NCI-H345 (cell line): ENCODE data around the gene PLXND1.

Source experiments
- DNase-seq: peaks from one replicate; lab custom pipeline; 2025; lab: John Stamatoyannopoulos, UW

The PLXND1 gene

DNA sequence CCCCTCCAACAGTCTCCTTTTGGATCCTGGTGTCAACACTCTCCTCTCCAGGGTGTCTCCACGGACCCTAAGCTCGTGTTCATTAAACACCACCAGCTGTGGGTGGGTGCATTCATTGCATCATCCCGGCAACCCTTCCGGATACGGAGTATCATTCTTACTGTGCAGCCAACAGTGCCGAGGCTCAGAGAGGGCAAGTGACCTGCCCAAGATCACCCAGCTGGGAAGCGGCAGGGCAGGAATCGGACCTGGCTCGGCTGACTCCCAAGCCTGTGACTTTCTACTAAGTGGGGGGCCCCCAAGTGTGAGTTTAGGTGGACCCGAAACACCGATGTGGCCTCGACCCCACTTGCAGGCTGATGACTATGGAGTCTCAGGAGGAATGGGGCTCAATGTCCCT is 43.1 kb downstream of the PLXND1 start:
- DNase-seq = no peak

DNA sequence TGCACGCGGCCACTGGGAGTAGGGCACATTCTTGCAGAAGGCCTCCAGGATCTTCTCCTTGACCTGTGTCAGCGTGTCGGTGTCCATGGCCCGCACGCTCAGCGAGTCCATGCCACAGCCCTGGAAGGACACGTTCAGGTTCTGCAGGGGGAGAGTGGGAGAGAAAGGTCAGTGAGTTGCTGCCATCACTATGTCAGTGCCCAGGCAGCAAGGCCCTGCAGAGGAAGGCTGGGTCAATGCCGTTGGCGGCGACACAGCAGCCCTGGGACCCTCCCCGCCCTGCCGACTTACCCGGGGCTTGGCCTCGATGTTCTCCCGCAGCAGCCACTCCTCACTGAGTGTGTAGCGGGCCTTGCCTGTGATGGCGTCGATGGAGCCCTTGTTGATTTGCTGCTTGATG is 43.7 kb downstream of the PLXND1 start:
- no peak for DNase-seq

DNA sequence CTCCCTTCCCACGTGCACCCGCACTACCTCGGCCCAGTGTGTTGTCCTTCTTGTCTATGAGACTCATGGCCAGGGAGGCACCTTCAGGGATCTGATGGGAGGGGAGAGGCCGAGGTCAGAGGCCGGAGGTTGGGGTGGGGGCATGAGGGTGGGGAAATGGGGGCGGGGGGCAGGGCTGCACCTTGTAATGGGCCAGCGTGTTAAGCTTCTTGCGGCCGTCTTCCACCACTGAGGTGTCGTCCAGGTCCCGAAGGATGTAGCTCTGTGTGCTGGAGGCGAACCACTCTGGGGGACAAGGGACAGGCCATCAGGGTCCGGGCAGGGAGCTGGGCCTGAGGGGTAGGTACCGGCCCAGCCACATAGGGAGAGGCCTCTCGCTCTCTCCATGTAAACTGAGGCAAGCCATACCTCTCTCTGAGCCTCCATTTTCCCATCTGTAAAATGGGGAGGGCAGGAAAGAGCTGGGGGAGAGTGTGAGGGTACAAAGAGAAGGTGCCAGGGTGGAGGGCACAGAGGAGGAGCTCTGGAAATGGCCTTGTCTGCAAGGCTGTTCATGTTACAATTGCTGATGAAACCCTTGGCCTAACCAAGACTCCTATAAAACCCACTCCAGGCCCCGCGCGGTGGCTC is 44.7 kb downstream of the PLXND1 start:
- DNase-seq = no peak

GRCh38 chr3:129560911-129561594 is 45.4 kb downstream of the PLXND1 start:
- DNase-seq = no peak

- no peak for DNase-seq
These were observed 46.1 kb downstream of the PLXND1 start for GRCh38 chr3:129560269-129560787.

GRCh38 chr3:129559565-129560079 is 46.9 kb downstream of the PLXND1 start:
- no peak for DNase-seq

- no peak for DNase-seq
These were observed 47.5 kb downstream of the PLXND1 start for GRCh38 chr3:129558772-129559564.

- DNase-seq = no peak
These were observed 48.2 kb downstream of the PLXND1 start for GRCh38 chr3:129558081-129558771.

DNA sequence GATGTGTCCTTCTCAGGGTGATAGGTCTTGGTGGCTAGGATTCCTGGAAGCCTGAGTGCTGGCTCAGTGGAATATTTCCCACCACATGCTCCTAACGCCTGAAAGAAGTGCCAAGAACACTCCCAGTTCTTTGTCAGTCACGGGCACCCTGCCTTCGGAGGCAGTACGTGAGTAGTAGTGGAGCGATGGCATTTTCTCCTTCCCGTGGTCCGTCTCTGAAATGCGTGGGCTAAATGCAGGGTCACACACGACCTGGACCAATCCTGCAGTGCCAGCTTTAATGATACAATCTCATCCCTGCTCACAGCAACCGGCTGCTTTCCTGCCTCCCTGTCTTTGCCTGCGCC is 49.0 kb downstream of the PLXND1 start:
- DNase-seq = no peak

DNA sequence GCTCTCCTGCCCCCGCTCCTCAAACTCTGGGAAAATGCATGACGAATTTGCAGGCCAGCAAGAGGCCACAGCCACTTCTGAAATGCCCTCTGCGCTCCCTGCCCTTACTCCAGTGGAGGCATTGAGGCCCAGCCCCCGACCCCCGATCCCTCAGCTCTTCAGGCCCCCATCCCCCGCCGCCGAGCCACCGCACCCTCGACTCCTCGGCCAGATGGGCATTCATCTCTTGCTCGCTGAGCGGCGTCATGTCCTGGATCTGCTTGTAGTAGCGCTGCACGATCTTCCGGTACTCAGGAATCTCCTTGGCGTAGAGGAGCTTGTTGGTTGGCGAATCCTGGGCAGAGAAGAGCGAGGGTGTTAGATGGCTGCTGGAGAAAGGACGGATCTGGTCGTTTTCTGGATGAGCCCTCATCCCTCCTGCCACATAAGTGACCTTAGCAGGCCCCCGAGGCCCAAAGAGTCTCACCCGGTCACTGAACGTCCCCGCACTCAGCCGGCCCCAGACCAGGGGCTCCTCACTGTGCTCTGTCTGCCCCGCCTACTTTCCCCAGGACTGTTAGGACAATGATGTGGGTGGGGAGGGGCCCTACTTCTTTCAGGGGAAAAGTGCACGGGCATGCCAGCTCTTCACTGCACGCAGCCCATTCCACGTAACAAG is 49.5 kb downstream of the PLXND1 start:
- DNase-seq = no peak

DNA sequence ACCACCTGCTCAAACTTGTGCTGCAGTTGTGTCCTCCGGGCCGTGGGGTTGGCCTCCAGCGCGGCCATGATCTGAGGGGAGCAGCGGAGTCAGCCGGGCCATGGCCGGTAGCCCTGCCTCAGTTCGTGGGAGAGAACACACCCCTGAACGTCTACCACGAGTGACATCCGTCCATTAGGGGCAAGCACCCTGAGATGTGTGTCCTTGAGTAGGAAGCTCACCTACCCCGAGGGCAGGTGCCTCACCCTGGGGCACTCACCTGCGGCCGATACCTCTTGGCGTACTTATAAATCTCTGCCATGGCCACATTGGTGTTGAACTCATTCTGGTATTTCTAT is 50.1 kb downstream of the PLXND1 start:
- DNase-seq = no peak

DNA sequence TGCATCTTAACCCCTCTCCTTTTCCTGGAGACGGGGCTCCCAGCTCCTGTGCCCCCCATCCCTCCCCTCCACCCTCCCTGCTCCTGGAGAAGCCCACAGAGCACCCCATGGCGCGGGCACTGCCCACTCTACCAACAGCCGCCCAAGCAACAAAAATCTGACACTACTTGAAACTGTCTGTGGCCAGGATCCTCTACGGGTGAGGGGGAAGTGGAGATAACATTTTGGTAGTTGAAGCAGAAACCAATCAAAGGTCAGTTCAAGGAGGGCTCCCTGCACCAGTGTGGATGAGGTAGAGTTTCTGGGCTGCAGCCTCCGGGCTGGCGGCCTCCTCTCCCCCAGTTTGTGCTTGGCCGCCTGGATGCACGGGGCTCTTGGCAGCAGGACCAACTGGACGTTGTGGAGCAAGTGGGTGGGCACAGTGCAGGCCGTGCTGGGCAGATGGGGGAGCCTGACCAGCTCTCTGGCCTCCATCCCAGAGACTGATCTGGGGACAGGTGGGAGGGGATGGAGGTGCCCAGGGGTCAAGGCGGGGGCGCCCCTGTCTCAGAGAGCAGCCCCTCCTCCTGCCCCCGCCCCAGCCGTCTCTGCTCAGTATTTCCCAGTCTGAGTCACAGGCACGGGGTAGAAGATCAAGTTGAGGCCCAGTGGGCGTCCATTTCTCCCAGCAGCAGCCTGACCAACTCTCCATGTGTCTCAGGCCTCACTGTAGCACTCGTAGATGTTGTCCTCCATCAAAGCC is 50.7 kb downstream of the PLXND1 start:
- no peak for DNase-seq

GRCh38 chr3:129555153-129555550 is 51.3 kb downstream of the PLXND1 start:
- no peak for DNase-seq

- no peak for DNase-seq
These were observed 51.9 kb downstream of the PLXND1 start for GRCh38 chr3:129554356-129555152.

DNA sequence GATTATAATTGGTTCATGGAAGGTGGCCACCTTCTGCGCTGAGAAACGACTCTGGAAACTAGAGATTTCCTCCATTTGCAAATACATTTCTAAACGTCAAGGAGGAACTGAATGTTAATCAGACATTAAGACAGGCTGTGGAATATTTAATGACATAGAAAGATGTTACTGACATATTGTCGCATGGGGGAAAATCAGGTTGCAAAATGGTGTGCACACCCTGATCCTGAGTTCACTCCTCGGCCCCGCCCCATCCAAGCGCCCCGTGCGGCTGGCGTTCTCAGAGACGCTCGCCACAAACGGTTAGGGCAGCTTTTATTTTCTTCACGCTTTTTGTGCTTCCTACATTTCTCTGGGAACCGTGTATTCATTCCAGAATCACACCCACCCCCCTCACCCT is 52.8 kb downstream of the PLXND1 start:
- no peak for DNase-seq

- peak; percentile 20 for DNase-seq
These were observed 53.3 kb downstream of the PLXND1 start for GRCh38 chr3:129553171-129553570.

GRCh38 chr3:129552287-129553050 is 54.0 kb downstream of the PLXND1 start:
- DNase-seq = no peak

- no peak for DNase-seq
These were observed 56.7 kb downstream of the PLXND1 start for GRCh38 chr3:129549805-129550204.

- no peak for DNase-seq
These were observed 57.3 kb downstream of the PLXND1 start for GRCh38 chr3:129549006-129549800.
